ENCODE data around the gene TXNDC8. TPM values are rescaled to one million over a fixed set of nuclear protein-coding genes. Genes with fewer than 3 reads are reported as not detected.

The TXNDC8 gene
- total and polyA plus RNA-seq, 8 donors, result not detected

Small RNA genes lying within 50 kb of the gene (small RNA-seq; reads per million reads assigned to genes)
- 0 reads per million in 4 donors for gene RNU6-1039P

Other genes starting within 250 kb of the TXNDC8 start
- 10 to 100 TPM in 3 of 5 donors, 1 to 10 TPM in 1, not detected in 1; 1.7 to 26.8 (median 16.2) TPM for gene C9orf152, start 129.7 kb downstream of the TXNDC8 start, total RNA-seq
- 10 to 100 TPM; 11.6 to 18.1 (median 17.0) TPM for gene C9orf152, start 129.7 kb downstream of the TXNDC8 start, polyA plus RNA-seq
- gene TXN, start 81.4 kb downstream of the TXNDC8 start, total RNA-seq, result 100 to 1,000 TPM in 4 of 5 donors, 10 to 100 TPM in 1; 89.3 to 182 (median 149) TPM
- 100 to 1,000 TPM; 382 to 786 (median 473) TPM for gene TXN, start 81.4 kb downstream of the TXNDC8 start, polyA plus RNA-seq
- gene SVEP1, start 241.9 kb upstream of the TXNDC8 start, total RNA-seq, result 10 to 100 TPM in 3 of 5 donors, 1 to 10 TPM in 2; 7.0 to 64.4 (median 12.6) TPM
- under 1 TPM; 0.43 to 0.92 (median 0.87) TPM for gene SVEP1, start 241.9 kb upstream of the TXNDC8 start, polyA plus RNA-seq

Measured in stomach (tissue), 8 donors.